Subcutaneous abdominal adipose tissue (tissue), 5 donors: ENCODE results near the gene HILPDA.
"Not testable (repeated sequence)": the region's sequence is repeated elsewhere in the genome, so short reads cannot be mapped to it uniquely, and the experiment has no call there.

Experiments used
- H3K27ac ChIP-seq: one replicate; pipeline ENCODE4 v1.7.0; 2013; ENCODE audit warnings: low read depth, mild to moderate bottlenecking, inconsistent platforms, low read length, moderate library complexity
- H3K27me3 ChIP-seq, 5 donors: one replicate each; pipeline ENCODE4 v1.7.0; 2013; ENCODE audit warnings: low read length in 5 of 5, inconsistent platforms in 1 of 5; ENCODE audit not compliant: control insufficient read depth in 5 of 5, insufficient read depth in 4 of 5
- H3K36me3 ChIP-seq, 5 donors: one replicate each; pipeline ENCODE4 v1.7.0; 2013; ENCODE audit warnings: low read length in 5 of 5; ENCODE audit not compliant: control insufficient read depth in 5 of 5, insufficient read depth in 5 of 5
- H3K4me1 ChIP-seq, 5 donors: one replicate each; pipeline ENCODE4 v1.7.0; 2013; ENCODE audit warnings: low read length in 5 of 5, mild to moderate bottlenecking in 3 of 5, moderate library complexity in 1 of 5; ENCODE audit not compliant: control insufficient read depth in 5 of 5, insufficient read depth in 5 of 5
- H3K4me3 ChIP-seq, 5 donors: one replicate each; pipeline ENCODE4 v1.7.0; 2013; ENCODE audit warnings: low read length in 5 of 5, low read depth in 1 of 5
- H3K9ac ChIP-seq, 5 donors: one replicate each; pipeline ENCODE4 v1.7.0; 2013; ENCODE audit warnings: low read length in 5 of 5, mild to moderate bottlenecking in 4 of 5, moderate library complexity in 3 of 5
- H3K9me3 ChIP-seq, 5 donors: one replicate each; pipeline ENCODE4 v1.7.0; 2013; ENCODE audit warnings: low read length in 5 of 5; ENCODE audit not compliant: control insufficient read depth in 5 of 5
- donor health status: healthy.
- donor health status: healthy.
- donor health status: healthy.
- donor health status: healthy.
- donor health status: healthy.

The HILPDA gene

DNA sequence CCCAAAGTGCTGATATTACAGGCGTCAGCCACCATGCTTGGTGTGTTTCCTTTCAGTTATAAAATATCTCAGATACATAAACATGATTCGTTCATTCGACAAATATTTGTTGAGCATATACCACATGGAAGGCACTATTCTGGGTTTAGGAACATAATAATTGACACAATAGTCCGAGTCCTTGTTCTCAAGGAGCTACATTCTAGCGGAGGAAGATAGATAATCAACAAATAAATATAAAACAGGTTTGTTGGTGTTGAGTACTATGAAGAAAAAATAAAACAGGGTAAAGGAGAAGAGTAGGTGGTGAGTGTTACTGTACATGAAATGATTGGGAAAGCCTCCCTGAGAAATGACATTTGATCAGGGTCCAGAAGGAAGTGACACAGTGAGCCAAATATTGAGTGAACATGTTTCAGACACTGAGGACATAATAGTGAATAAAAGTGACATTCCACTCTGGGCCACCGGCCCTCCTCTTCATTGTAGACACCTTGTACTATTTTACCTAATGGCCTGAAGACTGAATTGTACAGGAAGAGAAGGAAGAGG, 6.9 kb upstream of the HILPDA start:
- peak overlapping the region in 4 of 5 donors; percentile 14 to 88 (median 73) for H3K9ac ChIP-seq
- H3K4me1 ChIP-seq = peaks cover 1 to 58% (median 35%) of the 10 kb centered on the region in 5 donors
- H3K36me3 ChIP-seq = no peaks in the 10 kb centered on the region
- no peak overlapping the region for H3K4me3 ChIP-seq
- H3K27ac ChIP-seq = peak overlapping the region; percentile 99
- H3K27me3 ChIP-seq = no peaks in the 10 kb centered on the region
- H3K9me3 ChIP-seq = no peaks in the 10 kb centered on the region

DNA sequence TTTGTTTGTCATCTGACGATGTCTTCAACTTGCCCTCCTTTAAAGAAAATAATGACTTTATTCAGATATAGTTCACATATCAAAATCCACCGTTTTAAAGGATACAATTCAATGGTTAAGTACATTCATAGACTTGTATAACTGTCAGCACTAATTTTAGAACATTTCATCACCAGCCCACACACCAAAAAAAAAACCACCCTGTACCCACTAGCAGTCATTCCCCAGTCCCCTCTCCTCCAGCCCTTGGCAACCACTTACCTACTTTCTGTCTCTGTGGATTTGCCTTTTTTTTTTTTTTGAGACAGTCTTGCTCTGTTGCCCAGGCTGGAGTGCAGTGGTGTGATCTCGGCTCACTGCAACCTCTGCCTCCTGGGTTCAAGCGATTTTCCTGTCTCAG, 5.3 kb upstream of the HILPDA start:
- H3K4me3 ChIP-seq = peak overlapping the region in 4 of 5 donors; percentile 56 to 69 (median 62)
- H3K9ac ChIP-seq = peak overlapping the region in 4 of 5 donors; percentile 39 to 90 (median 59)
- H3K27me3 ChIP-seq = no peaks in the 10 kb centered on the region
- H3K4me1 ChIP-seq = peaks cover 2 to 68% (median 44%) of the 10 kb centered on the region in 5 donors
- H3K9me3 ChIP-seq = no peaks in the 10 kb centered on the region
- H3K36me3 ChIP-seq = no peaks in the 10 kb centered on the region
- H3K27ac ChIP-seq = peak overlapping the region; percentile 99

- Histone ChIP-seq H3K36me3 (no peaks in the 10 kb centered on the region), H3K9me3 (no peaks in the 10 kb centered on the region), H3K27ac (peak overlapping the region; percentile 99), H3K9ac (peak overlapping the region in 4 of 5 donors; percentile 20 to 90 (median 60)), H3K4me1 (peaks cover 2 to 66% (median 44%) of the 10 kb centered on the region in 5 donors), H3K27me3 (no peaks in the 10 kb centered on the region), H3K4me3 (peak overlapping the region; percentile 28 to 69 (median 61))
Measured at GRCh38 chr7:128450913-128451312, 4.8 kb upstream of the HILPDA start.

- Histone ChIP-seq H3K9me3 (no peaks in the 10 kb centered on the region), H3K36me3 (peaks cover 0 to 7% (median 6%) of the 10 kb centered on the region in 5 donors), H3K27me3 (no peaks in the 10 kb centered on the region), H3K27ac (peak overlapping the region; percentile 99), H3K9ac (peak overlapping the region in 3 of 5 donors; percentile 51 to 90 (median 55)), H3K4me1 (peaks cover 4 to 69% (median 51%) of the 10 kb centered on the region in 5 donors), H3K4me3 (peak overlapping the region; percentile 28 to 69 (median 61))
Measured at GRCh38 chr7:128452552-128452951, 3.1 kb upstream of the HILPDA start.

DNA sequence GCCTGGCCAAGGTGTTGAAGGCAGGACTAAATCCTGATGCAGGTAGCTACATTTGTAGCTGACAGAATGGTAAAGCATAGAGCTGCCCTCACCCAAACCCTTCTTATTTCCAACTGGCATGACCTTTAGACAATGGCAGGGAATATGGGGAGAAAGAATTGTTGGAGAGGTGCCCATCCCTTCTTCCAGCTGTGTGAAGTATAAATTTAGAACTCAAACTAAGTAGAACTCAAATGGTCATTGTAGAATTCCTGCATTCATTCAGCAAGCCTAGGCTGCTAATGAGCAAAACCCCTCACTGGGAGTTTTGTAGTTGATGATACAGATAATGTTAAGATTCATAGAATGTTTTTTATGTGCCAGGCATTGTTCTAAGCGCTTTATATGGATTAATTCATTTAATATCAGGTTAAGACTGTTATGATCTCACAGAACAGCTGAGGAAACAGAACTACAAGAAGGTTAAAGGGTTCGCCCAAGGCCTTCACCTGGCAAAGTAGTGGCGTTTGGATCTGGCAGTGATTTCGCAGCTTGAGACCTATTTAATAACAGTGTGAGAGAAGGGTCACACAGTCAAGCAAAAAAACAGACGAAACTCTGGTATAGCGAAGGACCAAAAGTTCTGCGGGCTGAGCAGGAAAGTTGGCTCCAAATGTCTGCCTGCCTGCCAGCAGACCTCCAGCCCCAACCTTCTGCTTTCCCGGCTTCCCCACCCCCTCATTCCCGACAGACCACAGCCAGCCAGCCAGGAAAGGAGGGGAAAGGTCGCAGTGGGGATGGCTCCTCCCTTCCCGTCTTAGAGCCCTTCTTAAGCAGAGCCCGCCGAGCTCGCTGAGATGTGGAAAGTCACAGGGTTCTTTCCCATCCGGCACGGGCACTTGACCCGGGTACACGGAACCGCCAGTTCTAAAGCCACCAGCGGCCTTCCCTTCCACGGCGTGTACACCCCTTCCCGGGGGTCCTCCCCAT, 1.6 kb upstream of the HILPDA start:
- Histone ChIP-seq H3K4me1 (peaks cover 6 to 70% (median 55%) of the 10 kb centered on the region in 5 donors), H3K27ac (peak overlapping the region; percentile 99), H3K4me3 (peak overlapping the region in 3 of 5 donors; percentile 31 to 93 (median 45)), H3K27me3 (no peaks in the 10 kb centered on the region), H3K9me3 (no peaks in the 10 kb centered on the region), H3K9ac (peak overlapping the region; percentile 50 to 98 (median 72)), H3K36me3 (peaks cover 0 to 11% (median 7%) of the 10 kb centered on the region in 5 donors)

DNA sequence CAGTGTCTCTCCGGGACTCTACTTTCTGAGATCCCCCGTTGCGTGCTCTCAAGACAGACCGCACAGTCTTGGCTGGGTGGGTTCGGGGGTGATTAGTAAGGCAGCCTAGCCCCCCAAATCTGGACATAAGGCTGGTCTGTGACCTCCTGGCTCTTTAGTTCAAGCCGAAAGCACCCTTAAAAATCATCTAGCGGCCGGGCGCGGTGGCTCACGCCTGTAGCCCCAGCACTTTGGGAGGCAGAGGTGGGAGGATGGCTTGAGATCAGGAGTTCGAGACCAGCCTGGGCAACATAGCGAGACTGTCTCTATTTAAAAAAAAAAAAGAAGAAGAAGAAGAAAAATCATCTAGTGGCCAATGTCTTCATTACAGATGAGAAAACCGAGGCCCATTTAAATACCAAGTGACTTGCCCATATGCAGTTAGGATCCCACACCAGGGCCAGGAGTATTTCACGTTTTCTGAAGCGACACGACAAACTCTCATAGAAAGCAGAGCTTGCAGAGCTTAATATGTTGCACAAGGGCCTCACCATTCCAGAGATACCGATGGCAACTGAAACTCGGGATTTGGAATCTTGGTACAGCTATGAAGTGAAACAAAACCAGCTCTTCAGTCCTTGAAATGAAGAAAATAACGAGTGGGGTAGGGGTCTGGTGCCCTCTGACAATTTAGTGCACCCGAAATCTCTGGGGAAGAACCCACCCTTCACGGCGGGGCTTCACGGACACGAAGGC, 703 bp upstream of the HILPDA start:
- no peaks in the 10 kb centered on the region for H3K9me3 ChIP-seq
- peaks cover 0 to 11% (median 7%) of the 10 kb centered on the region in 5 donors for H3K36me3 ChIP-seq
- H3K9ac ChIP-seq = peak overlapping the region; percentile 50 to 98 (median 92)
- H3K27ac ChIP-seq = peak overlapping the region; percentile 99
- no peaks in the 10 kb centered on the region for H3K27me3 ChIP-seq
- peaks cover 6 to 77% (median 61%) of the 10 kb centered on the region in 5 donors for H3K4me1 ChIP-seq
- H3K4me3 ChIP-seq = peak overlapping the region; percentile 73 to 97 (median 93)

- H3K27ac ChIP-seq = peak overlapping the region; percentile 99
- H3K27me3 ChIP-seq = no peaks in the 10 kb centered on the region
- H3K4me3 ChIP-seq = peak overlapping the region; percentile 87 to 98 (median 94)
- H3K9me3 ChIP-seq = no peaks in the 10 kb centered on the region
- peaks cover 6 to 73% (median 60%) of the 10 kb centered on the region in 5 donors for H3K4me1 ChIP-seq
- peaks cover 0 to 11% (median 7%) of the 10 kb centered on the region in 5 donors for H3K36me3 ChIP-seq
- H3K9ac ChIP-seq = peak overlapping the region; percentile 76 to 98 (median 91)
Measured at GRCh38 chr7:128456255-128456725, 612 bp downstream of the HILPDA start.

GRCh38 chr7:128457385-128457784, 1.7 kb downstream of the HILPDA start:
- H3K9me3 ChIP-seq, H3K27me3 ChIP-seq: not testable (repeated sequence)
- Histone ChIP-seq H3K4me3 (peak overlapping the region; percentile 87 to 98 (median 94)), H3K27ac (peak overlapping the region; percentile 99), H3K36me3 (peaks cover 0 to 11% (median 7%) of the 10 kb centered on the region in 5 donors), H3K9ac (peak overlapping the region; percentile 66 to 98 (median 76)), H3K4me1 (peaks cover 6 to 74% (median 60%) of the 10 kb centered on the region in 5 donors)

- H3K4me3 ChIP-seq = peak overlapping the region; percentile 14 to 98 (median 93)
- peaks cover 4 to 60% (median 54%) of the 10 kb centered on the region in 5 donors for H3K4me1 ChIP-seq
- H3K27ac ChIP-seq = peak overlapping the region; percentile 99
- peak overlapping the region in 4 of 5 donors; percentile 8 to 98 (median 54) for H3K9ac ChIP-seq
- peaks cover 0 to 11% (median 7%) of the 10 kb centered on the region in 5 donors for H3K36me3 ChIP-seq
- H3K9me3 ChIP-seq = no peaks in the 10 kb centered on the region
- no peaks in the 10 kb centered on the region for H3K27me3 ChIP-seq
Measured at GRCh38 chr7:128458956-128459355, 3.3 kb downstream of the HILPDA start.
